GM23338 (cell line): ENCODE data around the gene PRKAR1B. TPM values are rescaled to one million over a fixed set of nuclear protein-coding genes. Genes with fewer than 3 reads are reported as not detected.

Experiments
- ATAC-seq: fragments of 200-7000 bp; cut with Tn5 transposase; 3 replicates; pipeline ENCODE4 v1.9.1; 2020
- DNase-seq: peaks from one replicate; pipeline ENCODE4 v3.0.0-alpha.2; 2015; ENCODE audit warnings: low spot score
- H2AFZ ChIP-seq: fragments of 200-600 bp; sonication (generic); 2 replicates; pipeline ENCODE4 v1.8.0; 2016; ENCODE audit warnings: antibody characterized with exemption, mild to moderate bottlenecking, moderate library complexity
- H3F3A ChIP-seq: fragments of 200-600 bp; sonication (generic); replicated peaks from 2 replicates; pipeline ENCODE4 v1.8.0; 2017; ENCODE audit warnings: antibody characterized with exemption, mixed run types, low read depth
- H3K27ac ChIP-seq: fragments of 200-600 bp; sonication (generic); 2 replicates; pipeline ENCODE4 v1.6.1; 2016; ENCODE audit warnings: low read depth
- H3K27me3 ChIP-seq: fragments of 200-600 bp; sonication (generic); 2 replicates; pipeline ENCODE4 v1.8.0; 2016; ENCODE audit warnings: mild to moderate bottlenecking, mixed run types, moderate library complexity; ENCODE audit not compliant: insufficient read depth
- H3K36me3 ChIP-seq: fragments of 200-600 bp; sonication (generic); 2 replicates; pipeline ENCODE4 v1.8.0; 2016; ENCODE audit warnings: mild to moderate bottlenecking; ENCODE audit not compliant: insufficient read depth
- H3K4me1 ChIP-seq: fragments of 200-600 bp; sonication (generic); 2 replicates; pipeline ENCODE4 v1.8.0; 2016; ENCODE audit warnings: mild to moderate bottlenecking, moderate library complexity; ENCODE audit not compliant: insufficient read depth
- H3K4me2 ChIP-seq: fragments of 200-600 bp; sonication (generic); 2 replicates; pipeline ENCODE4 v1.7.1; 2017; ENCODE audit warnings: mixed run types
- H3K4me3 ChIP-seq: fragments of 200-600 bp; sonication (generic); 2 replicates; pipeline ENCODE4 v1.6.1; 2016; ENCODE audit warnings: mixed run types
- H3K79me2 ChIP-seq: fragments of 200-600 bp; sonication (generic); replicated peaks from 2 replicates; pipeline ENCODE4 v1.8.0; 2017; ENCODE audit warnings: mild to moderate bottlenecking; ENCODE audit not compliant: insufficient read depth
- H3K9me2 ChIP-seq: fragments of 200-600 bp; sonication (generic); 2 replicates; pipeline ENCODE4 v1.8.0; 2017; ENCODE audit not compliant: insufficient read depth
- H4K20me1 ChIP-seq: fragments of 200-600 bp; sonication (generic); replicated peaks from 2 replicates; pipeline ENCODE4 v1.8.0; 2017; ENCODE audit warnings: mild to moderate bottlenecking; ENCODE audit not compliant: insufficient read depth
- H3K27ac Mint-ChIP-seq: 2 replicates; pipeline ENCODE4 v1.8.0; 2020; ENCODE audit warnings: inconsistent platforms, mild to moderate bottlenecking, moderate library complexity, mixed read lengths
- H3K27me3 Mint-ChIP-seq: 3 replicates; pipeline ENCODE4 v1.8.0; 2022; ENCODE audit warnings: low read depth, mild to moderate bottlenecking, moderate library complexity, mixed read lengths, inconsistent platforms; ENCODE audit not compliant: insufficient read depth, poor library complexity
- H3K36me3 Mint-ChIP-seq: 3 replicates; pipeline ENCODE4 v1.8.0; 2021; ENCODE audit warnings: low read depth, mild to moderate bottlenecking, inconsistent platforms, moderate library complexity, mixed read lengths
- H3K4me1 Mint-ChIP-seq: 3 replicates; pipeline ENCODE4 v1.8.0; 2020; ENCODE audit warnings: mild to moderate bottlenecking, inconsistent platforms, mixed read lengths
- H3K4me3 Mint-ChIP-seq: 3 replicates; pipeline ENCODE4 v1.8.0; 2021; ENCODE audit warnings: moderate library complexity, mild to moderate bottlenecking, inconsistent platforms, mixed read lengths
- H3K9me3 Mint-ChIP-seq: 3 replicates; pipeline ENCODE4 v1.8.0; 2020; ENCODE audit warnings: moderate library complexity, mild to moderate bottlenecking, inconsistent platforms, mixed read lengths
- CREB1 ChIP-seq: fragments of 250-450 bp; sonication (Bioruptor Pico); IDR thresholded peaks from 2 replicates; pipeline ENCODE4 v1.5.0; 2020; ENCODE audit warnings: low read depth, mild to moderate bottlenecking, moderate library complexity
- EZH2phosphoT487 ChIP-seq: fragments of 200-600 bp; sonication (generic); IDR thresholded peaks from one replicate; pipeline ENCODE4 v1.8.1; 2018; ENCODE audit warnings: antibody characterized with exemption; ENCODE audit not compliant: unreplicated experiment
- JUNB ChIP-seq: IDR thresholded peaks from one replicate; pipeline ENCODE4 v1.6.1; 2016; ENCODE audit warnings: antibody characterized with exemption; ENCODE audit not compliant: unreplicated experiment
- NANOG ChIP-seq: IDR thresholded peaks from 2 replicates; pipeline ENCODE4 v1.6.1; 2016; ENCODE audit warnings: antibody characterized with exemption, borderline replicate concordance
- POLR2AphosphoS5 ChIP-seq: IDR thresholded peaks from 2 replicates; pipeline ENCODE4 v1.6.1; 2016; ENCODE audit warnings: antibody characterized with exemption, low read depth
- STAT1 ChIP-seq: IDR thresholded peaks from one replicate; pipeline ENCODE4 v1.6.1; 2016; ENCODE audit warnings: antibody characterized with exemption; ENCODE audit not compliant: unreplicated experiment
- ZNF331 ChIP-seq: fragments of 250-450 bp; sonication (Bioruptor Pico); IDR thresholded peaks from 2 replicates; pipeline ENCODE4 v1.5.0; 2020; ENCODE audit warnings: low read depth, mild to moderate bottlenecking, moderate library complexity
- polyA plus RNA-seq: library from polyadenylated mRNA; unstranded; fragments of >200 nt; fragmentation: Nextera tagmentation; extraction: Ambion mirVana; gene quantifications from 2 replicates; pipeline ENCODE4 v1.2.1, GENCODE V29; 2016
- total RNA-seq: library from RNA; depleted of rRNA; stranded (reverse); fragments of >200 nt; shearing (Covaris generic); gene quantifications from 2 replicates; pipeline ENCODE4 v1.2.3, GENCODE V29; 2014
- TF ChIP-seq, protein P1 (sequence below), 2 experiments: fragments of 200-600 bp in 1 of 2; sonication (generic) in 1 of 2; conservative IDR thresholded peaks; 2 replicates each; pipeline versions ENCODE4 v1.5.1 to v1.6.1; 2016 to 2017; ENCODE audit warnings: antibody characterized with exemption in 2 of 2, low read depth in 2 of 2, mild to moderate bottlenecking in 2 of 2, moderate library complexity in 1 of 2
- TF ChIP-seq, protein P2 (sequence below): IDR thresholded peaks from one replicate; pipeline ENCODE4 v1.6.1; 2018; ENCODE audit warnings: antibody characterized with exemption; ENCODE audit not compliant: unreplicated experiment

The PRKAR1B gene
- total and polyA plus RNA-seq, 2 experiments from 2014 or later, result 35.7 to 36.7 TPM

DNA sequence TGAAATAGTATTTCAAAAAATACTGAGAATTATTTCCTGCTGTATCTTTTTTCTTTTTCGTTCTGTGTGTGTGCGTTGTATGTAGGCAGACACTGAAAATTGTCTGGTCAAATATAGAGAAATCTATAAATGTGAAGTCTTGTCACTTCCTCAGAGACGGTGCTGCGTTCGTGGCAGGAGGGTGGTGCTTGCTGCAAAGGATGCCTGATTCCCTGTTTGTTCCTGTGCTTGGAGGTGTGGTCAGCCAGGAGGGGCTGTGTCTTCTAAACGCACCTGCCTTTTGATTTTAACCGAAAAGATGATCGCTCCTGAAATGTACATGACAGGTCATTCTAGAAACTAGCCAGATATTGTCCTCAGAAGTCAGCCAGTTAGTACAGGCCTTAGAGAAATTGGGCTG is 32.5 kb upstream of the PRKAR1B start (continued):
- TF ChIP-seq, protein P1, sequence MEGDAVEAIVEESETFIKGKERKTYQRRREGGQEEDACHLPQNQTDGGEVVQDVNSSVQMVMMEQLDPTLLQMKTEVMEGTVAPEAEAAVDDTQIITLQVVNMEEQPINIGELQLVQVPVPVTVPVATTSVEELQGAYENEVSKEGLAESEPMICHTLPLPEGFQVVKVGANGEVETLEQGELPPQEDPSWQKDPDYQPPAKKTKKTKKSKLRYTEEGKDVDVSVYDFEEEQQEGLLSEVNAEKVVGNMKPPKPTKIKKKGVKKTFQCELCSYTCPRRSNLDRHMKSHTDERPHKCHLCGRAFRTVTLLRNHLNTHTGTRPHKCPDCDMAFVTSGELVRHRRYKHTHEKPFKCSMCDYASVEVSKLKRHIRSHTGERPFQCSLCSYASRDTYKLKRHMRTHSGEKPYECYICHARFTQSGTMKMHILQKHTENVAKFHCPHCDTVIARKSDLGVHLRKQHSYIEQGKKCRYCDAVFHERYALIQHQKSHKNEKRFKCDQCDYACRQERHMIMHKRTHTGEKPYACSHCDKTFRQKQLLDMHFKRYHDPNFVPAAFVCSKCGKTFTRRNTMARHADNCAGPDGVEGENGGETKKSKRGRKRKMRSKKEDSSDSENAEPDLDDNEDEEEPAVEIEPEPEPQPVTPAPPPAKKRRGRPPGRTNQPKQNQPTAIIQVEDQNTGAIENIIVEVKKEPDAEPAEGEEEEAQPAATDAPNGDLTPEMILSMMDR (conservative IDR thresholded peaks at IDR 0.05; ENCODE audit: low read depth in 2 of 2), result no peak
- TF ChIP-seq NANOG, result no peak
- no peak for TF ChIP-seq CREB1 (CRISPR knock-in tag)
- no peak for TF ChIP-seq POLR2AphosphoS5
- TF ChIP-seq STAT1, result no peak

DNA sequence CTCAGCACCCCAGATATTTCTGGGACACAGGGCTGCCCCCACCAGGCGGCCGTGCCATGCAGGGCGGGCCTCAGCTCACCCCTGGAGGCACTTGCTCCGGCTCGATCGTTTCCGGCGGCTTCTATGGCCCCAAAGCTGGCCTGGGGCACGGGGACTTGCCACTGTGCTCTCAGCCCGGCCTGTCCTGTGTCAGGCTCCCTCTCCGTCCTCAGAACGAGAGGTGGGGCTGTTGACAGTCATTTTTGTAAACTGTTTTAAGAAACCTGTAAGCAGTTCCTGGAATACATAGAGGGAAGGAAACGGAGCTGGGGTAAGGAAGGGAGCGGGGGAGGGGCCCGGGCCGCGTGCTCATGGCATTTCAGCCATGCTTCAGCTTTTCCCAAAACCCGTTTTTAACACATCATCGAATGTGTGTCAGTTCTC is 30.7 kb upstream of the PRKAR1B start:
- ATAC-seq (no peak), DNase-seq (no peak)
- Histone ChIP-seq H3K4me1 (no peaks in the 10 kb centered on the region), H3K79me2 (no peaks in the 10 kb centered on the region), H2AFZ (no peak overlapping the region), H3F3A (no peaks in the 10 kb centered on the region), H3K27ac (no peak overlapping the region), H3K36me3 (peaks cover 25% of the 10 kb centered on the region; the same call in 1 of the 2 replicates), H3K4me3 (no peak overlapping the region), H3K27me3 (no peaks in the 10 kb centered on the region), H3K4me2 (no peak overlapping the region), H3K9me2 (no peaks in the 10 kb centered on the region), H4K20me1 (no peaks in the 10 kb centered on the region; the same call in none of the 2 replicates)
- Mint-ChIP-seq H3K9me3 (no peaks in the 10 kb centered on the region; the same call in 2 of the 3 replicates), H3K4me1 (no peaks in the 10 kb centered on the region; the same call in 2 of the 3 replicates), H3K4me3 (no peak overlapping the region), H3K36me3 (peaks cover 72% of the 10 kb centered on the region), H3K27me3 (no peaks in the 10 kb centered on the region), H3K27ac (no peak overlapping the region)
- TF ChIP-seq JUNB, result no peak

DNA sequence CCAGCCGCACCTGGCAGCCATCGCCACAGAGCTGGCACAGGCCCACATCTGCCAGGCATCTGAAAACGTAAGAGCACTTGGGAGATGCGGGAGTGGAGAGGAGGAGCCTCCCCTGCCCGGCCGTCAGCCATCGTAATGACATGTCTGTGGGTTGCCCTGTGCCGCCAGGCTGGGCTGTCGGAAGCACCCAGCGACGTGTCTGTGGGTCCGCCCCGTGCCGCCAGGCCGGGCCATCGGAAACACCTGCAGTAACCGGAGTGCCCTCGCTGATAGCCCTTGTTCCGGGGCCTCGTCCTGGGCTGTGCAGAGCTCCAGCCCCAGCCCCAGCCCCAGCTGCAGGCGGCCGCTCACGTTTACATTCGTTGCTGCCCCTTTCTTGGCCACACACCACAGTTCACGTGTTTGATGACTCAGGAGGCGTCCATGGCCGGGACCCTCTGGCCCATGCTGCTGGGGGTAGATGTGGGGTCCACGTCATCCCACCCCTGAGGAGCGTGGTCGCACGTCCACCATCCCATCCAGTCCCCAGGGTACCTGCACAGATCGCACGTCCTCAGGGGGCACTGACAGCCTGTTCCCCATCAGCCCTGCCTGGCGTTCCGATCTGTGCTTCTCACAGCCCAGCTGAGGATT is 30.0 kb upstream of the PRKAR1B start:
- H3K27me3 Mint-ChIP-seq, result no peaks in the 10 kb centered on the region
- no peak for TF ChIP-seq EZH2phosphoT487
- TF ChIP-seq, protein P1 (conservative IDR thresholded peaks at IDR 0.05; ENCODE audit: low read depth in 2 of 2), result no peak
- TF ChIP-seq, protein P2, sequence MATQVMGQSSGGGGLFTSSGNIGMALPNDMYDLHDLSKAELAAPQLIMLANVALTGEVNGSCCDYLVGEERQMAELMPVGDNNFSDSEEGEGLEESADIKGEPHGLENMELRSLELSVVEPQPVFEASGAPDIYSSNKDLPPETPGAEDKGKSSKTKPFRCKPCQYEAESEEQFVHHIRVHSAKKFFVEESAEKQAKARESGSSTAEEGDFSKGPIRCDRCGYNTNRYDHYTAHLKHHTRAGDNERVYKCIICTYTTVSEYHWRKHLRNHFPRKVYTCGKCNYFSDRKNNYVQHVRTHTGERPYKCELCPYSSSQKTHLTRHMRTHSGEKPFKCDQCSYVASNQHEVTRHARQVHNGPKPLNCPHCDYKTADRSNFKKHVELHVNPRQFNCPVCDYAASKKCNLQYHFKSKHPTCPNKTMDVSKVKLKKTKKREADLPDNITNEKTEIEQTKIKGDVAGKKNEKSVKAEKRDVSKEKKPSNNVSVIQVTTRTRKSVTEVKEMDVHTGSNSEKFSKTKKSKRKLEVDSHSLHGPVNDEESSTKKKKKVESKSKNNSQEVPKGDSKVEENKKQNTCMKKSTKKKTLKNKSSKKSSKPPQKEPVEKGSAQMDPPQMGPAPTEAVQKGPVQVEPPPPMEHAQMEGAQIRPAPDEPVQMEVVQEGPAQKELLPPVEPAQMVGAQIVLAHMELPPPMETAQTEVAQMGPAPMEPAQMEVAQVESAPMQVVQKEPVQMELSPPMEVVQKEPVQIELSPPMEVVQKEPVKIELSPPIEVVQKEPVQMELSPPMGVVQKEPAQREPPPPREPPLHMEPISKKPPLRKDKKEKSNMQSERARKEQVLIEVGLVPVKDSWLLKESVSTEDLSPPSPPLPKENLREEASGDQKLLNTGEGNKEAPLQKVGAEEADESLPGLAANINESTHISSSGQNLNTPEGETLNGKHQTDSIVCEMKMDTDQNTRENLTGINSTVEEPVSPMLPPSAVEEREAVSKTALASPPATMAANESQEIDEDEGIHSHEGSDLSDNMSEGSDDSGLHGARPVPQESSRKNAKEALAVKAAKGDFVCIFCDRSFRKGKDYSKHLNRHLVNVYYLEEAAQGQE, result no peak
- TF ChIP-seq STAT1, result no peak
- TF ChIP-seq ZNF331 (CRISPR knock-in tag), result no peak

More for the DNA sequence above, 30.0 kb upstream of the PRKAR1B start:
- no peaks in the 10 kb centered on the region; the same call in none of the 2 replicates for H4K20me1 ChIP-seq
- no peaks in the 10 kb centered on the region for H3K9me2 ChIP-seq
- H2AFZ ChIP-seq, result no peak overlapping the region
- H3K4me1 Mint-ChIP-seq, result no peaks in the 10 kb centered on the region; the same call in 2 of the 3 replicates
- H3F3A ChIP-seq, result no peaks in the 10 kb centered on the region
- peaks cover 20% of the 10 kb centered on the region; the same call in 1 of the 2 replicates for H3K36me3 ChIP-seq
- no peak overlapping the region for H3K4me3 Mint-ChIP-seq
- H3K4me1 ChIP-seq, result no peaks in the 10 kb centered on the region
- no peaks in the 10 kb centered on the region for H3K79me2 ChIP-seq
- DNase-seq (no peak), ATAC-seq (no peak)
- H3K9me3 Mint-ChIP-seq, result no peaks in the 10 kb centered on the region; the same call in 2 of the 3 replicates
- no peak overlapping the region for H3K4me2 ChIP-seq
- no peak overlapping the region for H3K27ac ChIP-seq
- no peak overlapping the region for H3K27ac Mint-ChIP-seq
- peaks cover 79% of the 10 kb centered on the region for H3K36me3 Mint-ChIP-seq
- no peak overlapping the region for H3K4me3 ChIP-seq
- H3K27me3 ChIP-seq, result no peaks in the 10 kb centered on the region
